HG02610 (cell line): ENCODE measurements around the gene SCNN1B.
"Not testable (repeated sequence)": the region's sequence is repeated elsewhere in the genome, so short reads cannot be mapped to it uniquely, and the experiment has no call there.

Source experiments
- ATAC-seq: cut with Tn5 transposase; IDR thresholded peaks from one replicate; pipeline ENCODE4 v1.9.1; 2021; ENCODE audit warnings: mild to moderate bottlenecking, moderate library complexity; ENCODE audit not compliant: unreplicated experiment

SCNN1B gene

GRCh38 chr16:23353440-23353839, 51.3 kb downstream of the SCNN1B start:
- ATAC-seq, result no peak

- no peak for ATAC-seq
Observed at GRCh38 chr16:23354246-23354645, 52.1 kb downstream of the SCNN1B start.

GRCh38 chr16:23355106-23355670, 53.1 kb downstream of the SCNN1B start:
- no peak for ATAC-seq

- no peak for ATAC-seq
Observed at GRCh38 chr16:23356941-23357340, 54.8 kb downstream of the SCNN1B start.

GRCh38 chr16:23357761-23358290, 55.7 kb downstream of the SCNN1B start:
- no peak for ATAC-seq

- no peak for ATAC-seq
Observed at GRCh38 chr16:23359092-23359760, 57.1 kb downstream of the SCNN1B start.

- ATAC-seq, result no peak
Observed at GRCh38 chr16:23362460-23363317, 60.6 kb downstream of the SCNN1B start.

- no peak for ATAC-seq
Observed at GRCh38 chr16:23365602-23366240, 63.6 kb downstream of the SCNN1B start.

- not testable (repeated sequence) for ATAC-seq
Observed at GRCh38 chr16:23366341-23366740, 64.2 kb downstream of the SCNN1B start.

- ATAC-seq, result no peak
Observed at GRCh38 chr16:23367564-23367963, 65.5 kb downstream of the SCNN1B start.

- ATAC-seq, result no peak
Observed at GRCh38 chr16:23367988-23368387, 65.9 kb downstream of the SCNN1B start.

- ATAC-seq, result no peak
Observed at GRCh38 chr16:23368469-23368868, 66.4 kb downstream of the SCNN1B start.

GRCh38 chr16:23369416-23369815, 67.3 kb downstream of the SCNN1B start:
- no peak for ATAC-seq

GRCh38 chr16:23371368-23371767, 69.3 kb downstream of the SCNN1B start:
- no peak for ATAC-seq

GRCh38 chr16:23373436-23374219, 71.5 kb downstream of the SCNN1B start:
- ATAC-seq, result no peak

- ATAC-seq, result no peak
Observed at GRCh38 chr16:23374721-23375510, 72.8 kb downstream of the SCNN1B start.

- no peak for ATAC-seq
Observed at GRCh38 chr16:23375643-23376042, 73.5 kb downstream of the SCNN1B start.

GRCh38 chr16:23377071-23377931, 75.2 kb downstream of the SCNN1B start:
- no peak for ATAC-seq

- ATAC-seq, result no peak
Observed at GRCh38 chr16:23378256-23378655, 76.2 kb downstream of the SCNN1B start.
